SU-DHL-6 (cell line): ENCODE results near the gene RNF186.

Source experiments
- H2AFZ ChIP-seq: fragments of 200-600 bp; sonication (generic); 2 replicates; pipeline ENCODE4 v1.6.1; 2014; ENCODE audit warnings: low read depth, mild to moderate bottlenecking, moderate library complexity, mixed read lengths, antibody characterized with exemption, low read length; ENCODE audit not compliant: severe bottlenecking
- H3F3A ChIP-seq: fragments of 200-600 bp; shearing (Covaris generic); 2 replicates; pipeline ENCODE4 v1.6.0; 2016; ENCODE audit warnings: antibody characterized with exemption, mild to moderate bottlenecking; ENCODE audit not compliant: insufficient read depth
- H3K27ac ChIP-seq: fragments of 200-600 bp; sonication (generic); 2 replicates; pipeline ENCODE4 v1.5.1; 2016; ENCODE audit warnings: low read depth, mild to moderate bottlenecking, low read length, moderate library complexity, mixed read lengths
- H3K27me3 ChIP-seq: fragments of 200-600 bp; sonication (generic), shearing (Covaris generic); 2 replicates; pipeline ENCODE4 v1.6.0; 2014; ENCODE audit warnings: mild to moderate bottlenecking, low read length
- H3K36me3 ChIP-seq: fragments of 200-600 bp; sonication (generic); 2 replicates; pipeline ENCODE4 v1.6.1; 2014; ENCODE audit warnings: mild to moderate bottlenecking, low read length, mixed read lengths
- H3K4me2 ChIP-seq: fragments of 300-600, 200-600 bp; shearing (Covaris generic), sonication (generic); 2 replicates; pipeline ENCODE4 v1.6.0; 2014; ENCODE audit warnings: low read length, low read depth, mild to moderate bottlenecking; ENCODE audit not compliant: poor library complexity, severe bottlenecking
- H3K4me3 ChIP-seq: fragments of 200-600 bp; sonication (generic); 2 replicates; pipeline ENCODE4 v1.5.1; 2014; ENCODE audit warnings: antibody characterized with exemption, low read length, mild to moderate bottlenecking, mixed read lengths; ENCODE audit not compliant: insufficient read depth, poor library complexity, severe bottlenecking
- H3K79me2 ChIP-seq: fragments of 200-600 bp; sonication (generic); 2 replicates; pipeline ENCODE4 v1.6.1; 2014; ENCODE audit warnings: mild to moderate bottlenecking, low read length, moderate library complexity; ENCODE audit not compliant: insufficient read depth
- H3K9ac ChIP-seq: fragments of 200-600 bp; sonication (generic); 2 replicates; pipeline ENCODE4 v1.7.0; 2014; ENCODE audit warnings: mild to moderate bottlenecking, low read length
- H3K9me2 ChIP-seq: fragments of 200-600 bp; sonication (generic); replicated peaks from 2 replicates; pipeline ENCODE4 v1.6.1; 2014; ENCODE audit warnings: low read length; ENCODE audit not compliant: insufficient read depth
- H3K9me3 ChIP-seq: fragments of 200-600 bp; sonication (generic); 2 replicates; pipeline ENCODE4 v1.6.1; 2014; ENCODE audit warnings: low read length, mixed read lengths; ENCODE audit not compliant: insufficient read depth
- H4K20me1 ChIP-seq: fragments of 200-600 bp; sonication (generic); 2 replicates; pipeline ENCODE4 v1.6.1; 2014; ENCODE audit warnings: low read depth, mild to moderate bottlenecking, antibody characterized with exemption, low read length, moderate library complexity, mixed read lengths
- CTCF ChIP-seq: fragments of 200-600 bp; sonication (generic); IDR thresholded peaks from one replicate; pipeline ENCODE4 v1.5.1; 2017; ENCODE audit warnings: antibody characterized with exemption, mild to moderate bottlenecking, low read length, moderate library complexity; ENCODE audit not compliant: insufficient read depth, poor library complexity, severe bottlenecking
- EZH2phosphoT487 ChIP-seq: fragments of 200-600 bp; sonication (generic), shearing (Covaris generic); conservative IDR thresholded peaks from 2 replicates; pipeline ENCODE4 v1.6.1; 2018; ENCODE audit warnings: mild to moderate bottlenecking, antibody characterized with exemption, low read length, moderate library complexity, mixed read lengths

The RNF186 gene

GRCh38 chr1:19814681-19815503, at the start of gene RNF186:
Gene RNF186, minus strand, starts transcription at chr1:19815283. Its CDS starts 182 bp downstream, at chr1:19815101.
- no peaks in the 10 kb centered on the region for H3F3A ChIP-seq
- no peaks in the 10 kb centered on the region for H3K9me2 ChIP-seq
- H3K27me3 ChIP-seq, result no peaks in the 10 kb centered on the region
- H3K4me3 ChIP-seq, result no peak within 1 kb of the TSS
- H3K9ac ChIP-seq, result no peak within 1 kb of the TSS
- no peaks in the 10 kb centered on the region for H4K20me1 ChIP-seq
- no peak within 1 kb of the TSS for H3K4me2 ChIP-seq
- H2AFZ ChIP-seq, result no peak within 1 kb of the TSS
- no peaks in the 10 kb centered on the region for H3K79me2 ChIP-seq
- no peaks in the 10 kb centered on the region for H3K36me3 ChIP-seq
- H3K27ac ChIP-seq, result no peak within 1 kb of the TSS
- no peaks in the 10 kb centered on the region for H3K9me3 ChIP-seq
- TF ChIP-seq CTCF, result no peak
- no peak for TF ChIP-seq EZH2phosphoT487

GRCh38 chr1:19864570-19865160, 49.6 kb upstream of the RNF186 start:
- H3K9me3 ChIP-seq, result no peaks in the 10 kb centered on the region
- H3K36me3 ChIP-seq, result no peaks in the 10 kb centered on the region
- no peak overlapping the region for H3K4me3 ChIP-seq
- no peaks in the 10 kb centered on the region for H3F3A ChIP-seq
- H4K20me1 ChIP-seq, result no peaks in the 10 kb centered on the region
- no peak overlapping the region for H3K4me2 ChIP-seq
- H3K27ac ChIP-seq, result no peak overlapping the region
- no peaks in the 10 kb centered on the region for H3K27me3 ChIP-seq
- H3K9me2 ChIP-seq, result no peaks in the 10 kb centered on the region
- H3K79me2 ChIP-seq, result no peaks in the 10 kb centered on the region
- H2AFZ ChIP-seq, result no peak overlapping the region
- H3K9ac ChIP-seq, result no peak overlapping the region
- no peak for TF ChIP-seq EZH2phosphoT487
- no peak for TF ChIP-seq CTCF

GRCh38 chr1:19862944-19863343, 47.9 kb upstream of the RNF186 start:
- no peak overlapping the region for H3K4me2 ChIP-seq
- H3K4me3 ChIP-seq, result no peak overlapping the region
- H3K9ac ChIP-seq, result no peak overlapping the region
- H3K9me3 ChIP-seq, result no peaks in the 10 kb centered on the region
- no peak overlapping the region for H3K27ac ChIP-seq
- no peaks in the 10 kb centered on the region for H4K20me1 ChIP-seq
- no peaks in the 10 kb centered on the region for H3K27me3 ChIP-seq
- no peaks in the 10 kb centered on the region for H3K79me2 ChIP-seq
- no peak overlapping the region for H2AFZ ChIP-seq
- no peaks in the 10 kb centered on the region for H3F3A ChIP-seq
- no peaks in the 10 kb centered on the region for H3K9me2 ChIP-seq
- TF ChIP-seq EZH2phosphoT487 (no peak), CTCF (no peak)
- H3K36me3 ChIP-seq, result no peaks in the 10 kb centered on the region
